H9 (cell line): Measurements from ENCODE around the gene ATF7. TPM values are rescaled to one million over a fixed set of nuclear protein-coding genes. Genes with fewer than 3 reads are reported as not detected.
A peak's percentile ranks its signal among the peaks of the same experiment; 100 is the strongest.

Source experiments
- DNase-seq: peaks from one replicate; pipeline ENCODE4 v3.0.0-alpha.2; 2017
- H2AFZ ChIP-seq: one replicate; pipeline ENCODE4 v1.6.1; 2013; ENCODE audit warnings: mild to moderate bottlenecking, low read length, control low read depth, moderate library complexity
- H2AK5ac ChIP-seq: 2 replicates; pipeline ENCODE4 v1.6.1; 2013; ENCODE audit warnings: low read length, control low read depth, mixed read lengths; ENCODE audit not compliant: insufficient read length
- H2BK120ac ChIP-seq: one replicate; pipeline ENCODE4 v1.6.1; 2013; ENCODE audit warnings: low read depth, mild to moderate bottlenecking, low read length, control low read depth, inconsistent platforms; ENCODE audit not compliant: poor library complexity, severe bottlenecking
- H2BK12ac ChIP-seq: 2 replicates; pipeline ENCODE4 v1.6.1; 2013; ENCODE audit warnings: low read length, control low read depth, mixed read lengths, low read depth; ENCODE audit not compliant: insufficient read length
- H2BK15ac ChIP-seq: 2 replicates; pipeline ENCODE4 v1.6.1; 2013; ENCODE audit warnings: low read depth, low read length, control low read depth
- H2BK20ac ChIP-seq: one replicate; pipeline ENCODE4 v1.6.1; 2013; ENCODE audit warnings: low read depth, mild to moderate bottlenecking, low read length, control low read depth, inconsistent platforms; ENCODE audit not compliant: poor library complexity, severe bottlenecking
- H2BK5ac ChIP-seq: 2 replicates; pipeline ENCODE4 v1.6.1; 2013; ENCODE audit warnings: low read length, control low read depth, mixed read lengths; ENCODE audit not compliant: insufficient read length
- H3K14ac ChIP-seq: 2 replicates; pipeline ENCODE4 v1.6.1; 2013; ENCODE audit warnings: low read length, control low read depth; ENCODE audit not compliant: insufficient read depth
- H3K18ac ChIP-seq: 2 replicates; pipeline ENCODE4 v1.6.1; 2013; ENCODE audit warnings: low read depth, mild to moderate bottlenecking, mixed read lengths, low read length, control low read depth; ENCODE audit not compliant: insufficient read length
- H3K23ac ChIP-seq: 2 replicates; pipeline ENCODE4 v1.6.1; 2013; ENCODE audit warnings: low read length, control low read depth, mixed read lengths, low read depth; ENCODE audit not compliant: insufficient read length
- H3K23me2 ChIP-seq: 2 replicates; pipeline ENCODE4 v1.6.1; 2013; ENCODE audit warnings: low read depth, mild to moderate bottlenecking, mixed read lengths, low read length, control low read depth; ENCODE audit not compliant: insufficient read length, poor library complexity, severe bottlenecking
- H3K27ac ChIP-seq: 2 replicates; pipeline ENCODE4 v1.5.1; 2013; ENCODE audit warnings: low read length, control low read depth, mixed read lengths, low read depth; ENCODE audit not compliant: insufficient read length
- H3K27me3 ChIP-seq: 2 replicates; pipeline ENCODE4 v1.6.1; 2013; ENCODE audit warnings: low read length, control low read depth, inconsistent platforms; ENCODE audit not compliant: insufficient read depth
- H3K4ac ChIP-seq: 2 replicates; pipeline ENCODE4 v1.6.1; 2013; ENCODE audit warnings: low read depth, mild to moderate bottlenecking, control low read depth, inconsistent platforms, low read length, moderate library complexity
- H3K4me1 ChIP-seq: 2 replicates; pipeline ENCODE4 v1.6.1; 2013; ENCODE audit warnings: low read length, control low read depth, inconsistent platforms; ENCODE audit not compliant: insufficient read depth
- H3K4me2 ChIP-seq: 2 replicates; pipeline ENCODE4 v1.6.1; 2013; ENCODE audit warnings: low read length, control low read depth, mixed read lengths; ENCODE audit not compliant: insufficient read length, insufficient read depth
- H3K56ac ChIP-seq: 2 replicates; pipeline ENCODE4 v1.6.1; 2013; ENCODE audit warnings: low read depth, mild to moderate bottlenecking, mixed read lengths, low read length, control low read depth; ENCODE audit not compliant: insufficient read length
- H3K79me1 ChIP-seq: 2 replicates; pipeline ENCODE4 v1.6.1; 2013; ENCODE audit warnings: low read depth, mild to moderate bottlenecking, moderate library complexity, low read length, control low read depth, inconsistent platforms; ENCODE audit not compliant: insufficient read depth, poor library complexity, severe bottlenecking
- H3K79me2 ChIP-seq: 2 replicates; pipeline ENCODE4 v1.6.1; 2013; ENCODE audit warnings: low read length, control low read depth, inconsistent platforms; ENCODE audit not compliant: insufficient read depth
- H3K9ac ChIP-seq: 2 replicates; pipeline ENCODE4 v1.6.1; 2013; ENCODE audit warnings: low read length, control low read depth, mixed read lengths; ENCODE audit not compliant: insufficient read length; ENCODE audit errors: extremely low read depth
- H3K9me3 ChIP-seq: one replicate; pipeline ENCODE4 v1.6.1; 2013; ENCODE audit warnings: low read depth, low read length, inconsistent platforms; ENCODE audit not compliant: control insufficient read depth
- H3T11ph ChIP-seq: one replicate; pipeline ENCODE4 v1.6.1; 2013; ENCODE audit warnings: mild to moderate bottlenecking, low read length, control low read depth, inconsistent platforms
- H4K20me1 ChIP-seq: one replicate; pipeline ENCODE4 v1.6.1; 2013; ENCODE audit not compliant: control insufficient read depth, insufficient read length, insufficient read depth
- H4K5ac ChIP-seq: 2 replicates; pipeline ENCODE4 v1.6.1; 2013; ENCODE audit warnings: low read depth, mild to moderate bottlenecking, mixed read lengths, low read length, control low read depth; ENCODE audit not compliant: insufficient read length
- H4K8ac ChIP-seq: replicated peaks from 2 replicates; pipeline ENCODE4 v1.6.1; 2013; ENCODE audit warnings: low read length, control low read depth, mixed read lengths, low read depth; ENCODE audit not compliant: insufficient read length
- H4K91ac ChIP-seq: 2 replicates; pipeline ENCODE4 v1.6.1; 2013; ENCODE audit warnings: low read depth, mild to moderate bottlenecking, moderate library complexity, mixed read lengths, low read length, control low read depth; ENCODE audit not compliant: insufficient read length
- H3K27ac Mint-ChIP-seq, 3 experiments: 2 replicates in 2 of 3; 3 replicates in 1 of 3; pipeline ENCODE4 v1.8.0; 2020 to 2021; ENCODE audit warnings: mixed read lengths in 3 of 3, mild to moderate bottlenecking in 1 of 3, moderate library complexity in 1 of 3
- H3K27me3 Mint-ChIP-seq: 2 replicates; pipeline ENCODE4 v1.8.0; 2021; ENCODE audit warnings: low read depth, mild to moderate bottlenecking, moderate library complexity, mixed read lengths
- H3K36me3 Mint-ChIP-seq, 3 experiments: 2 replicates in 2 of 3; 3 replicates in 1 of 3; pipeline ENCODE4 v1.8.0; 2020 to 2021; ENCODE audit warnings: low read depth in 3 of 3, mixed read lengths in 3 of 3; ENCODE audit not compliant: insufficient read depth in 1 of 3
- H3K4me1 Mint-ChIP-seq, 2 experiments: 2 replicates each; pipeline ENCODE4 v1.8.0; 2020; ENCODE audit warnings: mixed read lengths in 2 of 2
- H3K4me3 Mint-ChIP-seq, 2 experiments: 2 replicates in 1 of 2; 3 replicates in 1 of 2; pipeline ENCODE4 v1.8.0; 2020 to 2021; ENCODE audit warnings: mild to moderate bottlenecking in 2 of 2, mixed read lengths in 2 of 2, moderate library complexity in 1 of 2
- H3K9me3 Mint-ChIP-seq, 2 experiments: 2 replicates in 1 of 2; 3 replicates in 1 of 2; pipeline ENCODE4 v1.8.0; 2020; ENCODE audit warnings: mild to moderate bottlenecking in 2 of 2, mixed read lengths in 2 of 2, moderate library complexity in 1 of 2
- CTCF ChIP-seq: fragments of 200-600 bp; sonication (generic); conservative IDR thresholded peaks from 3 replicates; pipeline ENCODE4 v1.8.0; 2021; ENCODE audit warnings: antibody characterized with exemption, mild to moderate bottlenecking
- WGBS: extraction: QIAGEN DNeasy Blood & Tissue Kit; methylation state at CpG from one replicate; pipeline ENCODE4 v1.1.7; 2013; ENCODE audit warnings: missing lambda C conversion rate, low lambda C conversion rate, mixed read lengths; ENCODE audit not compliant: insufficient read length; ENCODE audit errors: extremely low coverage; 5-methylcytosine and 5-hydroxymethylcytosine counted together
- total RNA-seq: library from RNA; stranded (reverse); gene quantifications from 2 replicates; pipeline ENCODE4 v1.2.1, GENCODE V29; 2021

Gene ATF7
- total RNA-seq, 1 experiment from 2014 or later = 17.7 TPM

- Mint-ChIP-seq H3K4me1 (peaks cover 14 to 17% of the 10 kb centered on the region in 2 experiments), H3K27ac (no peak overlapping the region; a peak in 1 of 7 replicates), H3K36me3 (peaks cover 0 to 4% (median 0%) of the 10 kb centered on the region in 3 experiments; a peak in 1 of 7 replicates), H3K9me3 (no peaks in the 10 kb centered on the region), H3K4me3 (no peak overlapping the region), H3K27me3 (no peaks in the 10 kb centered on the region)
- H2BK15ac ChIP-seq = no peak overlapping the region
- H2BK120ac ChIP-seq = no peak overlapping the region
- 0 out of 2 replicates have a peak, but pooled peaks cover 3% of the 10 kb centered on the region for H3K4me1 ChIP-seq
- no peak overlapping the region for H4K91ac ChIP-seq
- H2BK5ac ChIP-seq = no peak overlapping the region
- peak overlapping the region; percentile 54 for H3K9ac ChIP-seq
- H4K20me1 ChIP-seq = no peaks in the 10 kb centered on the region
- no peaks in the 10 kb centered on the region for H3K79me2 ChIP-seq
- no peak overlapping the region for H3K56ac ChIP-seq
- no peak overlapping the region for H2AFZ ChIP-seq
- H3K4ac ChIP-seq = no peak overlapping the region
- no peaks in the 10 kb centered on the region for H3K79me1 ChIP-seq
- no CpG with 5 or more reads among the region's 6 CpGs for WGBS
- no peak overlapping the region for H3K14ac ChIP-seq
- no peaks in the 10 kb centered on the region for H3K27me3 ChIP-seq
- no peak overlapping the region for H3K27ac ChIP-seq
- no peak for DNase-seq
- no peak overlapping the region for H3K23ac ChIP-seq
- no peak for TF ChIP-seq CTCF
- H3K18ac ChIP-seq = no peak overlapping the region
- no peak overlapping the region for H4K5ac ChIP-seq
- H3T11ph ChIP-seq = no peak overlapping the region
- H3K23me2 ChIP-seq = no peaks in the 10 kb centered on the region
- H4K8ac ChIP-seq = no peak overlapping the region
- H3K4me2 ChIP-seq = no peak overlapping the region
- H3K9me3 ChIP-seq = no peaks in the 10 kb centered on the region
- no peak overlapping the region for H2BK20ac ChIP-seq
- no peak overlapping the region for H2AK5ac ChIP-seq
- no peak overlapping the region for H2BK12ac ChIP-seq
Observed at GRCh38 chr12:53593707-53594106, 32.5 kb downstream of the ATF7 start.
